Keratinocyte (primary cell): ENCODE measurements around the gene VWC2. TPM values are rescaled to one million over a fixed set of nuclear protein-coding genes. Genes with fewer than 3 reads are reported as not detected.

ENCODE experiments used
- DNase-seq: peaks from one replicate; pipeline ENCODE4 v3.0.0-alpha.2; 2011; ENCODE audit warnings: low read depth, missing footprints, low spot score
- FAIRE-seq: peaks from 2 replicates; lab custom pipeline; 2011; peaks lifted over from hg19 to GRCh38; lab: Jason Lieb, UNC
- H2AFZ ChIP-seq: 2 replicates; pipeline ENCODE4 v1.6.0; 2012; ENCODE audit warnings: low read length, control low read depth, inconsistent platforms; ENCODE audit not compliant: control insufficient read depth
- H3K27ac ChIP-seq: 2 replicates; pipeline ENCODE4 v1.5.1; 2011; ENCODE audit warnings: low read length; ENCODE audit not compliant: control insufficient read depth, insufficient read depth
- H3K27me3 ChIP-seq: 3 replicates; pipeline ENCODE4 v1.6.0; 2011; ENCODE audit warnings: low read length; ENCODE audit not compliant: control insufficient read depth, insufficient read depth; ENCODE audit errors: extremely low read depth
- H3K36me3 ChIP-seq, 2 experiments: 2 replicates in 1 of 2; 3 replicates in 1 of 2; pipeline ENCODE4 v1.5.1; 2011; ENCODE audit warnings: low read length in 2 of 2, mild to moderate bottlenecking in 1 of 2; ENCODE audit not compliant: control insufficient read depth in 2 of 2, insufficient read depth in 2 of 2; ENCODE audit errors: extremely low read depth in 1 of 2
- H3K4me1 ChIP-seq: 3 replicates; pipeline ENCODE4 v1.5.1; 2011; ENCODE audit warnings: low read length; ENCODE audit not compliant: control insufficient read depth, insufficient read depth; ENCODE audit errors: extremely low read depth
- H3K4me2 ChIP-seq: 3 replicates; pipeline ENCODE4 v1.6.0; 2011; ENCODE audit warnings: low read depth, low read length; ENCODE audit not compliant: control insufficient read depth, insufficient read depth; ENCODE audit errors: extremely low read depth
- H3K4me3 ChIP-seq, 3 experiments: fragments of 200-600 bp in 1 of 3; sonication (generic) in 1 of 3; 2 replicates in 2 of 3; 3 replicates in 1 of 3; pipeline ENCODE4 v1.5.1; 2011 to 2016; ENCODE audit warnings: low read length in 3 of 3, mild to moderate bottlenecking in 3 of 3, control low read depth in 2 of 3, inconsistent platforms in 1 of 3, low read depth in 1 of 3, mixed read lengths in 1 of 3, mixed run types in 1 of 3, moderate library complexity in 1 of 3; ENCODE audit not compliant: control insufficient read depth in 2 of 3, insufficient read depth in 2 of 3; ENCODE audit errors: extremely low read depth in 1 of 3
- H3K79me2 ChIP-seq: 2 replicates; pipeline ENCODE4 v1.6.0; 2012; ENCODE audit warnings: low read length; ENCODE audit not compliant: control insufficient read depth, insufficient read depth
- H3K9ac ChIP-seq: 3 replicates; pipeline ENCODE4 v1.6.0; 2011; ENCODE audit warnings: low read length; ENCODE audit not compliant: control insufficient read depth, insufficient read depth; ENCODE audit errors: extremely low read depth
- H3K9me1 ChIP-seq: 3 replicates; pipeline ENCODE4 v1.6.0; 2011; ENCODE audit warnings: low read length; ENCODE audit not compliant: control insufficient read depth, insufficient read depth; ENCODE audit errors: extremely low read depth
- H3K9me3 ChIP-seq: 2 replicates; pipeline ENCODE4 v1.5.1; 2012; ENCODE audit warnings: low read depth, low read length; ENCODE audit not compliant: control insufficient read depth
- H4K20me1 ChIP-seq: 3 replicates; pipeline ENCODE4 v1.6.0; 2011; ENCODE audit warnings: low read length; ENCODE audit not compliant: control insufficient read depth, insufficient read depth; ENCODE audit errors: extremely low read depth
- EZH2 ChIP-seq: IDR thresholded peaks from one replicate; pipeline ENCODE4 v1.6.1; 2012; ENCODE audit warnings: inconsistent platforms, mild to moderate bottlenecking, low read length, moderate library complexity
- dilution Hi-C: fragments of 300-500 bp; cut with MboI; formaldehyde crosslinking; loops from one replicate; pipeline ENCODE4 v1.7.0; 2020; ENCODE audit warnings: low sequenced_read_pairs; ENCODE audit not compliant: extremely low pct_ligation_motif_present
- polyA plus RNA-seq, 5 experiments: library from polyadenylated mRNA; depleted of rRNA in 3 of 5; stranded (reverse) in 3 of 5; stranded (forward) in 1 of 5; unstranded in 1 of 5; fragments of >200 nt; gene quantifications; 1 replicate in 1 of 5; 2 replicates in 3 of 5; 3 replicates in 1 of 5; pipeline versions ENCODE4 v1.2.1 to v1.2.3, GENCODE V29; 2011 to 2012; ENCODE audit warnings: missing spikeins in 2 of 5, low read depth in 1 of 5, low replicate concordance in 1 of 5
- TF ChIP-seq, protein P1 (sequence below), 3 experiments: IDR thresholded peaks in 1 of 3; conservative IDR thresholded peaks in 1 of 3; optimal IDR thresholded peaks in 1 of 3; 2 replicates in 2 of 3; 3 replicates in 1 of 3; pipeline versions ENCODE3 to v1.5.1; 2011; ENCODE audit warnings: low read length in 3 of 3, mild to moderate bottlenecking in 3 of 3, moderate library complexity in 2 of 3, control low read depth in 1 of 3, inconsistent platforms in 1 of 3; ENCODE audit not compliant: insufficient read depth in 2 of 3; ENCODE audit errors: extremely low read depth in 1 of 3

VWC2 gene
- polyA plus RNA-seq, 1 donor (not counting 4 experiments of a cell fraction or from before 2014, with no cell fraction given), result not detected

DNA sequence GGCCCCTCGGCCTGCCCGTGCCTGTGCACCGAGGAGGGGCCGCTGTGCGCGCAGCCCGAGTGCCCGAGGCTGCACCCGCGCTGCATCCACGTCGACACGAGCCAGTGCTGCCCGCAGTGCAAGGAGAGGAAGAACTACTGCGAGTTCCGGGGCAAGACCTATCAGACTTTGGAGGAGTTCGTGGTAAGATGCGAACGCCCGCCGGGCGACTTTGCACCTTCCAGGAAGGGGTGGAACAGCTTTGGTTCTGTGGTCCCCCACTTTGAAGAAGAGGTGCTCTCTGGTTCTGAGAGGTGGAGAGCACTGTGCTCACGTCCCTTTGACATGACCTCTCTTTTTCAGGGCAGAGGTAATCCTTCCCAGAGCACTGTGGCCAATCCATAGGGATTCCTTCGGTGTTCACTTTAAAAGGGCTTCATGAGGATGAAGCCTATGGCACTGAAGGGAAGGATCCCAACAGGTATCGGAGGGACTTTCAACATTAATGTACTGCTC, 2.6 kb downstream of the VWC2 start:
- no peak for DNase-seq
- no peak overlapping the region for H3K9ac ChIP-seq

DNA sequence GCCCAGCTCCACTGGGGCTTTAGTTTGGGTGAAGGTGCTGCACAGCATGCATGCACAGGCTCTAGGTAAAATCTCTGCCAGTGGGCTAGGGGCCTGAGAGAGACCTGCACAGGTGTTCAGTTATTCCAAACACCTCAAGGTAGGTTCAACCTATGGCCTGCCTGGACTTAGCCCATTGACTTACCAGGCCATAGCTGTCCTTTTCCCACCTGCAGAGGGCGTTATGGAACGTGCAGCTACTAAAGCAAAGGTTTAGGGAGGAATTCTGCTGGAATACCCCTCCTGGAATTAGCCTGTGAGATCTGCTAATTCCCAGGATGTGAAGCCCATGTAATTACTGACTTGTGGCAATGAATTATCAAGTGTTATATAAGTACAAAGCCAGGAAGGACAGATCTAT, 3.6 kb downstream of the VWC2 start:
- Histone ChIP-seq H3K9me1 (no peaks in the 10 kb centered on the region), H3K4me2 (no peak overlapping the region), H3K36me3 (no peaks in the 10 kb centered on the region), H3K4me3 (no peak overlapping the region), H3K9ac (no peak overlapping the region), H4K20me1 (no peaks in the 10 kb centered on the region), H3K79me2 (no peaks in the 10 kb centered on the region), H3K4me1 (no peaks in the 10 kb centered on the region), H3K27me3 (peaks cover 57% of the 10 kb centered on the region), H2AFZ (no peak overlapping the region), H3K27ac (no peak overlapping the region), H3K9me3 (no peaks in the 10 kb centered on the region)
- TF ChIP-seq EZH2, result no peak
- TF ChIP-seq, protein P1, sequence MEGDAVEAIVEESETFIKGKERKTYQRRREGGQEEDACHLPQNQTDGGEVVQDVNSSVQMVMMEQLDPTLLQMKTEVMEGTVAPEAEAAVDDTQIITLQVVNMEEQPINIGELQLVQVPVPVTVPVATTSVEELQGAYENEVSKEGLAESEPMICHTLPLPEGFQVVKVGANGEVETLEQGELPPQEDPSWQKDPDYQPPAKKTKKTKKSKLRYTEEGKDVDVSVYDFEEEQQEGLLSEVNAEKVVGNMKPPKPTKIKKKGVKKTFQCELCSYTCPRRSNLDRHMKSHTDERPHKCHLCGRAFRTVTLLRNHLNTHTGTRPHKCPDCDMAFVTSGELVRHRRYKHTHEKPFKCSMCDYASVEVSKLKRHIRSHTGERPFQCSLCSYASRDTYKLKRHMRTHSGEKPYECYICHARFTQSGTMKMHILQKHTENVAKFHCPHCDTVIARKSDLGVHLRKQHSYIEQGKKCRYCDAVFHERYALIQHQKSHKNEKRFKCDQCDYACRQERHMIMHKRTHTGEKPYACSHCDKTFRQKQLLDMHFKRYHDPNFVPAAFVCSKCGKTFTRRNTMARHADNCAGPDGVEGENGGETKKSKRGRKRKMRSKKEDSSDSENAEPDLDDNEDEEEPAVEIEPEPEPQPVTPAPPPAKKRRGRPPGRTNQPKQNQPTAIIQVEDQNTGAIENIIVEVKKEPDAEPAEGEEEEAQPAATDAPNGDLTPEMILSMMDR (optimal IDR thresholded peaks at IDR 0.05 in 1 of 3, IDR thresholded peaks at IDR 0.05 in 1 of 3, conservative IDR thresholded peaks at IDR 0.05 in 1 of 3; ENCODE audit: extremely low read depth in 1 of 3, insufficient read depth in 2 of 3, low read length in 3 of 3), result peak; percentile 24 to 62 (median 42)
- dilution Hi-C loops, result no loop called here
- peak; percentile 57 for FAIRE-seq
- no peak for DNase-seq

More for the DNA sequence above, 2.6 kb downstream of the VWC2 start:
- Histone ChIP-seq H3K27me3 (peaks cover 58% of the 10 kb centered on the region), H3K9me1 (no peaks in the 10 kb centered on the region), H3K27ac (no peak overlapping the region), H3K4me3 (no peak overlapping the region), H3K9me3 (no peaks in the 10 kb centered on the region), H3K36me3 (no peaks in the 10 kb centered on the region), H3K79me2 (no peaks in the 10 kb centered on the region), H3K4me2 (no peak overlapping the region), H3K4me1 (no peaks in the 10 kb centered on the region), H4K20me1 (no peaks in the 10 kb centered on the region), H2AFZ (no peak overlapping the region)
- TF ChIP-seq EZH2, result no peak
- TF ChIP-seq, protein P1 (optimal IDR thresholded peaks at IDR 0.05 in 1 of 3, IDR thresholded peaks at IDR 0.05 in 1 of 3, conservative IDR thresholded peaks at IDR 0.05 in 1 of 3; ENCODE audit: extremely low read depth in 1 of 3, insufficient read depth in 2 of 3, low read length in 3 of 3), result no peak
- dilution Hi-C loops, result no loop called here
- no peak for FAIRE-seq
